HCT116 (cell line): ENCODE measurements around the gene TENM3. TPM values are rescaled to one million over a fixed set of nuclear protein-coding genes. Genes with fewer than 3 reads are reported as not detected.

Experiments used
- ATAC-seq: fragments of 200-7000 bp; cut with Tn5 transposase; 2 replicates; pipeline ENCODE4 v1.9.1; 2020; ENCODE audit warnings: mild to moderate bottlenecking, moderate library complexity
- BruUV-seq: library from RNA; stranded (reverse); fragments of 400-500 nt; replicated peaks from 2 replicates; lab custom pipeline; 2021; lab: Mats Ljungman, UMichigan
- CTCF ChIA-PET: fragments of 300-600 bp; sonication (Branson Sonifier 250); formaldehyde crosslinking; loops from one replicate; lab custom pipeline; 2021; ENCODE audit warnings: antibody characterized with exemption; lab: Charles Lee
- POLR2A ChIA-PET: fragments of 300-600, 350-600 bp; sonication (Branson Sonifier 250); formaldehyde crosslinking; loops from one replicate; lab custom pipeline; 2021; ENCODE audit warnings: antibody characterized with exemption; lab: Charles Lee
- RAD21 ChIA-PET, 2 experiments: fragments of 300-600 bp; sonication (Branson Sonifier 250); formaldehyde crosslinking; loops; one replicate each; lab custom pipeline; 2023; ENCODE audit warnings: low total read pairs in 2 of 2; ENCODE audit not compliant: uncharacterized antibody in 2 of 2, unreplicated experiment in 2 of 2, low non-redundant PET in 1 of 2; lab: Charles Lee
- DNase-seq: peaks from one replicate; pipeline ENCODE4 v3.0.0-alpha.2; 2010; ENCODE audit warnings: low read depth, low spot score
- H2AFZ ChIP-seq: fragments of 200-600 bp; shearing (Covaris generic), sonication (generic); 2 replicates; pipeline ENCODE4 v1.6.1; 2017; ENCODE audit warnings: low read depth, mixed run types, mixed read lengths, antibody characterized with exemption, low read length; ENCODE audit not compliant: poor library complexity, severe bottlenecking
- H3K27ac ChIP-seq: 2 replicates; pipeline ENCODE4 v1.5.1; 2012; ENCODE audit warnings: low read depth, low read length
- H3K27me3 ChIP-seq: fragments of 200-600 bp; sonication (generic); 2 replicates; pipeline ENCODE4 v1.6.1; 2016; ENCODE audit warnings: mixed run types, low read length, mixed read lengths; ENCODE audit not compliant: insufficient read depth
- H3K36me3 ChIP-seq, 2 experiments: fragments of 200-500 bp in 1 of 2; fragments of 200-600 bp in 1 of 2; sonication (Bioruptor generic) in 1 of 2; sonication (generic) in 1 of 2; 2 replicates each; pipeline versions ENCODE4 v1.5.1 to v1.6.1; 2014 to 2016; ENCODE audit warnings: low read length in 2 of 2, inconsistent platforms in 1 of 2, mixed read lengths in 1 of 2, mixed run types in 1 of 2; ENCODE audit not compliant: insufficient read depth in 2 of 2, control insufficient read depth in 1 of 2
- H3K4me1 ChIP-seq, 2 experiments: fragments of 200-600 bp in 1 of 2; sonication (generic) in 1 of 2; 2 replicates each; pipeline versions ENCODE4 v1.5.1 to v1.6.1; 2012 to 2017; ENCODE audit warnings: low read length in 2 of 2, inconsistent platforms in 1 of 2, mild to moderate bottlenecking in 1 of 2, mixed read lengths in 1 of 2, mixed run types in 1 of 2, moderate library complexity in 1 of 2; ENCODE audit not compliant: insufficient read depth in 2 of 2, control insufficient read depth in 1 of 2
- H3K4me2 ChIP-seq: fragments of 200-600 bp; sonication (generic); 2 replicates; pipeline ENCODE4 v1.6.1; 2017; ENCODE audit warnings: mixed run types, low read length, mixed read lengths
- H3K4me3 ChIP-seq, 2 experiments: fragments of 200-600 bp in 1 of 2; sonication (generic) in 1 of 2; replicated peaks in 1 of 2; 2 replicates each; pipeline ENCODE4 v1.5.1; 2011 to 2016; ENCODE audit warnings: low read length in 2 of 2, control low read depth in 1 of 2, low read depth in 1 of 2, mild to moderate bottlenecking in 1 of 2, mixed read lengths in 1 of 2, mixed run types in 1 of 2
- H3K79me2 ChIP-seq: fragments of 200-600 bp; sonication (generic); 2 replicates; pipeline ENCODE4 v1.6.1; 2017; ENCODE audit warnings: mild to moderate bottlenecking, mixed run types, low read length, moderate library complexity, mixed read lengths; ENCODE audit not compliant: insufficient read depth
- H3K9ac ChIP-seq: fragments of 200-600 bp; sonication (generic); 2 replicates; pipeline ENCODE4 v1.6.1; 2016; ENCODE audit warnings: low read length, mixed read lengths
- H3K9me2 ChIP-seq: fragments of 200-600 bp; sonication (generic), shearing (Covaris generic); 2 replicates; pipeline ENCODE4 v1.6.1; 2017; ENCODE audit warnings: mixed run types, mild to moderate bottlenecking, moderate library complexity; ENCODE audit not compliant: insufficient read depth
- H3K9me3 ChIP-seq, 2 experiments: fragments of 200-500 bp in 1 of 2; fragments of 200-600 bp in 1 of 2; sonication (Bioruptor generic) in 1 of 2; sonication (generic) in 1 of 2; 2 replicates each; pipeline ENCODE4 v1.6.1; 2014 to 2017; ENCODE audit warnings: low read length in 2 of 2, mixed read lengths in 2 of 2, inconsistent platforms in 1 of 2, low read depth in 1 of 2, mild to moderate bottlenecking in 1 of 2, mixed run types in 1 of 2, moderate library complexity in 1 of 2; ENCODE audit not compliant: control insufficient read depth in 1 of 2, insufficient read depth in 1 of 2
- H4K20me1 ChIP-seq: fragments of 200-600 bp; sonication (generic), shearing (Covaris generic); 2 replicates; pipeline ENCODE4 v1.6.1; 2017; ENCODE audit warnings: mixed run types, mild to moderate bottlenecking, moderate library complexity; ENCODE audit not compliant: insufficient read depth
- ATF3 ChIP-seq: IDR thresholded peaks from 2 replicates; pipeline ENCODE4 v1.6.1; 2012
- CEBPB ChIP-seq: IDR thresholded peaks from 2 replicates; pipeline ENCODE4 v1.6.1; 2012; ENCODE audit warnings: low read depth
- CTCF ChIP-seq, 3 experiments: fragments of 200-600 bp in 1 of 3; sonication (generic) in 1 of 3; IDR thresholded peaks in 2 of 3; conservative IDR thresholded peaks in 1 of 3; 2 replicates each; pipeline ENCODE4 v1.5.1; 2012 to 2017; ENCODE audit warnings: low read depth in 2 of 3, low read length in 2 of 3, antibody characterized with exemption in 1 of 3, borderline replicate concordance in 1 of 3, control low read depth in 1 of 3, mild to moderate bottlenecking in 1 of 3, mixed read lengths in 1 of 3, mixed run types in 1 of 3, moderate library complexity in 1 of 3; ENCODE audit not compliant: insufficient read depth in 1 of 3
- EZH2 ChIP-seq: fragments of 200-600 bp; sonication (generic); IDR thresholded peaks from 2 replicates; pipeline ENCODE4 v1.6.1; 2017; ENCODE audit warnings: antibody characterized with exemption, mixed run types
- EZH2phosphoT487 ChIP-seq: fragments of 200-600 bp; IDR thresholded peaks from 2 replicates; pipeline ENCODE4 v1.6.1; 2018; ENCODE audit warnings: antibody characterized with exemption, borderline replicate concordance
- FOSL1 ChIP-seq: IDR thresholded peaks from 2 replicates; pipeline ENCODE4 v1.6.1; 2012; ENCODE audit warnings: low read depth
- JUND ChIP-seq: IDR thresholded peaks from 2 replicates; pipeline ENCODE4 v1.6.1; 2012
- RAD21 ChIP-seq: IDR thresholded peaks from 2 replicates; pipeline ENCODE4 v1.6.1; 2012; ENCODE audit warnings: low read depth, mild to moderate bottlenecking
- REST ChIP-seq: IDR thresholded peaks from 2 replicates; pipeline ENCODE4 v1.6.1; 2012; ENCODE audit warnings: low read depth
- SRF ChIP-seq: IDR thresholded peaks from 2 replicates; pipeline ENCODE4 v1.6.1; 2012; ENCODE audit warnings: low read depth
- YY1 ChIP-seq: IDR thresholded peaks from 2 replicates; pipeline ENCODE4 v1.6.1; 2011; ENCODE audit warnings: low read length, low read depth, moderate library complexity, mild to moderate bottlenecking; ENCODE audit not compliant: insufficient replicate concordance; ENCODE audit errors: extremely low read depth
- ZBTB33 ChIP-seq: IDR thresholded peaks from 2 replicates; pipeline ENCODE4 v1.6.1; 2011; ENCODE audit warnings: mild to moderate bottlenecking, low read length, moderate library complexity; ENCODE audit not compliant: insufficient replicate concordance; ENCODE audit errors: extremely low read depth
- ZNF274 ChIP-seq: fragments of 200-500 bp; sonication (Bioruptor generic); IDR thresholded peaks from 2 replicates; pipeline ENCODE4 v1.6.1; 2014; ENCODE audit warnings: mild to moderate bottlenecking, low read depth, low read length, inconsistent platforms
- intact Hi-C: fragments of 100-400 bp; cut with micrococcal nuclease; formaldehyde crosslinking; loops from 2 replicates; pipeline ENCODE4 v1.10.0; 2022
- total RNA-seq: library from RNA; stranded (reverse); gene quantifications from one replicate; pipeline ENCODE4 v1.2.1, GENCODE V29; 2021; ENCODE audit not compliant: unreplicated experiment

TENM3 gene
- total RNA-seq, 1 experiment from 2014 or later, result 0.54 TPM

GRCh38 chr4:182227611-182228010, 15.6 kb upstream of the TENM3 start:
- Histone ChIP-seq H3K9me3 (no peaks in the 10 kb centered on the region), H2AFZ (no peak overlapping the region), H3K79me2 (no peaks in the 10 kb centered on the region), H3K27ac (no peak overlapping the region), H4K20me1 (no peaks in the 10 kb centered on the region), H3K4me1 (no peaks in the 10 kb centered on the region), H3K36me3 (no peaks in the 10 kb centered on the region), H3K27me3 (no peaks in the 10 kb centered on the region), H3K4me2 (no peak overlapping the region), H3K9me2 (no peaks in the 10 kb centered on the region), H3K4me3 (no peak overlapping the region), H3K9ac (no peak overlapping the region)
- ChIA-PET POLR2A (no interaction called here), RAD21 (no interaction called here), CTCF (no interaction called here)
- no TSS peak for BruUV-seq
- TF ChIP-seq CTCF (IDR thresholded peaks at IDR 0.05 in 2 of 3, conservative IDR thresholded peaks at IDR 0.05 in 1 of 3; ENCODE audit: borderline replicate concordance in 1 of 3, insufficient read depth in 1 of 3, low read depth in 2 of 3, low read length in 2 of 3) (no peak), FOSL1 (no peak), EZH2 (no peak), CEBPB (no peak), YY1 (no peak), JUND (no peak)
- ATAC-seq (no peak), DNase-seq (no peak)
- intact Hi-C loops, result no loop called here

GRCh38 chr4:182228991-182229577, 14.1 kb upstream of the TENM3 start:
- Histone ChIP-seq H3K4me2 (no peak overlapping the region), H3K4me1 (no peaks in the 10 kb centered on the region), H3K36me3 (no peaks in the 10 kb centered on the region), H3K79me2 (no peaks in the 10 kb centered on the region), H3K9me3 (no peaks in the 10 kb centered on the region), H2AFZ (no peak overlapping the region), H3K27ac (no peak overlapping the region), H3K4me3 (no peak overlapping the region), H3K9me2 (no peaks in the 10 kb centered on the region), H3K9ac (no peak overlapping the region), H3K27me3 (no peaks in the 10 kb centered on the region), H4K20me1 (no peaks in the 10 kb centered on the region)
- POLR2A ChIA-PET, result no interaction called here
- RAD21 ChIA-PET, result no interaction called here
- no peak for ATAC-seq
- no peak for DNase-seq
- intact Hi-C loops, result no loop called here
- no TSS peak for BruUV-seq
- CTCF ChIA-PET, result no interaction called here
- TF ChIP-seq ZBTB33, result no peak
- TF ChIP-seq JUND, result no peak
- TF ChIP-seq ZNF274, result no peak
- TF ChIP-seq EZH2, result no peak
- no peak for TF ChIP-seq REST
- TF ChIP-seq ATF3, result no peak
- no peak for TF ChIP-seq SRF
- TF ChIP-seq RAD21, result no peak
- no peak for TF ChIP-seq EZH2phosphoT487
